Measurements from ENCODE around the gene CCER1.

DNA sequence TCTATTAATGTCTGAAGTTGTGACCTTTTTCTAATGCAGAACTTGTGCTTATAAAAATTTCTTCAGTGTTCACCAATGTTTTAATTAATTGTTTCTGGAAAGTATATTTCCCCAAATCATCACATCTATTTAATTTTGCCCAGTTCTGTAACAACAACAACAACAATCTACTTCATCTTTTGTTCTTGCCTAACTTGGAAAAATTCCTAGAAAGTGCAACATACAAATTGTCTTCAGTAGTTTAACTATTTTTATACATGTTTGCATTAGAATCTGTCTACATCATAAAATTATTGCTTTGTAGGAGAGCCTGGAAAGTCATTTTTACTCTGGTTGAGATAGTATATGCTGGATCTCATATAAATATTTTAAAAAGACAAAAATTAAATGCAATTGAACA lies 38.5 kb downstream of the CCER1 start:
- TF ChIP-seq, protein P1, sequence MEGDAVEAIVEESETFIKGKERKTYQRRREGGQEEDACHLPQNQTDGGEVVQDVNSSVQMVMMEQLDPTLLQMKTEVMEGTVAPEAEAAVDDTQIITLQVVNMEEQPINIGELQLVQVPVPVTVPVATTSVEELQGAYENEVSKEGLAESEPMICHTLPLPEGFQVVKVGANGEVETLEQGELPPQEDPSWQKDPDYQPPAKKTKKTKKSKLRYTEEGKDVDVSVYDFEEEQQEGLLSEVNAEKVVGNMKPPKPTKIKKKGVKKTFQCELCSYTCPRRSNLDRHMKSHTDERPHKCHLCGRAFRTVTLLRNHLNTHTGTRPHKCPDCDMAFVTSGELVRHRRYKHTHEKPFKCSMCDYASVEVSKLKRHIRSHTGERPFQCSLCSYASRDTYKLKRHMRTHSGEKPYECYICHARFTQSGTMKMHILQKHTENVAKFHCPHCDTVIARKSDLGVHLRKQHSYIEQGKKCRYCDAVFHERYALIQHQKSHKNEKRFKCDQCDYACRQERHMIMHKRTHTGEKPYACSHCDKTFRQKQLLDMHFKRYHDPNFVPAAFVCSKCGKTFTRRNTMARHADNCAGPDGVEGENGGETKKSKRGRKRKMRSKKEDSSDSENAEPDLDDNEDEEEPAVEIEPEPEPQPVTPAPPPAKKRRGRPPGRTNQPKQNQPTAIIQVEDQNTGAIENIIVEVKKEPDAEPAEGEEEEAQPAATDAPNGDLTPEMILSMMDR (IDR thresholded peaks at IDR 0.05; ENCODE audit: borderline replicate concordance, extremely low read depth, low read length, poor library complexity, severe bottlenecking): no peak
- no peak for TF ChIP-seq EZH2 (IDR thresholded peaks at IDR 0.05; ENCODE audit: borderline replicate concordance, low read depth, low read length, severe bottlenecking)
